ENCODE results near the gene MAD2L2. TPM values are rescaled to one million over a fixed set of nuclear protein-coding genes. Genes with fewer than 3 reads are reported as not detected.

The MAD2L2 gene
- total RNA-seq, 1 donor from 2014 or later, result 28.0 TPM

DNA sequence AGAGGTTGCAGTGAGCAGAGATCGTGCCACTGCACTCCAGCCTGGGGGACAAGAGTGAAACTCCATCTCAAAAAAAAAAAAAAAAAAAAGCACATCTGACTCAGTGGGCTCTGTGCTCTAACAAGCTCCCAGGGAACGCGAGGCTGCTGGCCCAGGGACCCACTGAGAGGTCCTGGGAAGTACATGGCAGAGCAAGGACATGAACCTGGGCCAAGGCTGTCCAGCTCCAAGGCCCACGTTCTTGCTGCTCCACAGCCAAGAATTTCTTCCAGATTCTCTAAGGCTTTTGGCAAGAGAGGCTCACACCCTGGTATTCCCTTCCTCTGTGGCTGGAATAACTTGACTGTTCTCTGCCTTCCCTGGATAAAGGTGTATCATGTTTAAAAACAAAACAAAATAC is 39.6 kb upstream of the MAD2L2 start:
- no peak for DNase-seq (ENCODE audit: low spot score)
- no peaks in the 10 kb centered on the region for H3K4me1 Mint-ChIP-seq (ENCODE audit: unreplicated experiment)

DNA sequence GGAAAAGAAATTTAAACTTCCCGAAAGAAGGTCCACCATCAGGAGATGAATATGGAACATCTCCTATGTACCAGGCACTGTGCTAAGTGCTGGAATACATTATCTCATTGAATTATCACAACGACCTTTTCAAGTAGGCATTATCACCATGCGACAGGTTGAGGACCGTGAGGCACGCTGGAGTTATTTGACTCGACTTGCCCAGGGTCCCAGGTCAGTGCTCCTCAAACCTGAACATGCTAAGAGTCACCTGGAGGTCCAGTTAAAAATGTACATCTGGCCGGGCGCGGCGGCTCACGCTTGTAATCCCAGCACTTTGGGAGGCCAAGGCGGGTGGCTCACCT is 39.1 kb upstream of the MAD2L2 start:
- Mint-ChIP-seq H3K4me1 (ENCODE audit: unreplicated experiment) (no peaks in the 10 kb centered on the region), H3K27me3 (ENCODE audit: unreplicated experiment) (peaks cover 2% of the 10 kb centered on the region), H3K36me3 (ENCODE audit: low read depth, unreplicated experiment) (no peaks in the 10 kb centered on the region), H3K9me3 (ENCODE audit: unreplicated experiment) (no peaks in the 10 kb centered on the region), H3K4me3 (ENCODE audit: unreplicated experiment) (no peak overlapping the region), H3K27ac (ENCODE audit: unreplicated experiment) (no peak overlapping the region)
- DNase-seq (ENCODE audit: low spot score), result no peak
- no peak for TF ChIP-seq CTCF (IDR thresholded peaks at IDR 0.05; ENCODE audit: unreplicated experiment)

More for the DNA sequence above, 39.6 kb upstream of the MAD2L2 start:
- no peaks in the 10 kb centered on the region for H3K9me3 Mint-ChIP-seq (ENCODE audit: unreplicated experiment)
- no peak overlapping the region for H3K27ac Mint-ChIP-seq (ENCODE audit: unreplicated experiment)
- no peaks in the 10 kb centered on the region for H3K36me3 Mint-ChIP-seq (ENCODE audit: low read depth, unreplicated experiment)
- H3K4me3 Mint-ChIP-seq (ENCODE audit: unreplicated experiment), result no peak overlapping the region
- no peak for TF ChIP-seq CTCF (IDR thresholded peaks at IDR 0.05; ENCODE audit: unreplicated experiment)
- no peaks in the 10 kb centered on the region for H3K27me3 Mint-ChIP-seq (ENCODE audit: unreplicated experiment)

DNA sequence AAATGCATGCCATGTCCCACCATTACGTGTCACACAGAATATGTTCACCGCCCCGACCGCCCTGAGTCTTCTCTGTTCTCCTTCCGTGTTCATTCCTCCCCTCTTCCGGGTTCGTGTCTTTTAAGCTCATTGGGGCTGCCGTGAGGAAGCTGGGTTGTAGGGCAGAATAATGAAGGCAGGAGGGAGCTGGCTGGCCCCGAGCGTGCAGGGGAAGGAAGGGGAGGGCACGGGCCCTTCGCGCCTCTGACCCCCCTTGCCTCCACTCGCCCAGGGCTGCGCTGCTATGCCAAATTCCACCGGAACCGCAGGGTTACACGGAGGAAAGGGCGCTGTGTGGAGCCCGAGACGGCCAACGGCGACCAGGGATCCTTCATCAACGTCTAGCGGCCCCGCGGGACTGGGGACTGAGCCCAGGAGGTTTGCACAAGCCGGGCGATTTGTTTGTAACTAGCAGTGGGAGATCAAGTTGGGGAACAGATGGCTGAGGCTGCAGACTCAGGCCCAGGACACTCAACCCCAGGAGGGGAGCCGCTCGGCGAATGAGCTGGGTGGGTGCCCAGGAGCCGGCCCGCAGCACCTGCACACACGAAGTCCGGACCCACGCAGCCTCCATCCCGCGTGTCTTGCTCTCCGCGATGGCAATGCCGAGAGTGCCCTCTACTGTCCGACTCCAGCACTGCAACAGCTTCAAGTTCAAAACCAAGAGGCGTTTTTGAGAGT is 38.5 kb upstream of the MAD2L2 start:
- Mint-ChIP-seq H3K36me3 (ENCODE audit: low read depth, unreplicated experiment) (no peaks in the 10 kb centered on the region), H3K4me1 (ENCODE audit: unreplicated experiment) (no peaks in the 10 kb centered on the region), H3K27me3 (ENCODE audit: unreplicated experiment) (peaks cover 2% of the 10 kb centered on the region), H3K4me3 (ENCODE audit: unreplicated experiment) (no peak overlapping the region), H3K9me3 (ENCODE audit: unreplicated experiment) (no peaks in the 10 kb centered on the region), H3K27ac (ENCODE audit: unreplicated experiment) (no peak overlapping the region)
- peak; percentile 93 for TF ChIP-seq CTCF (IDR thresholded peaks at IDR 0.05; ENCODE audit: unreplicated experiment)
- DNase-seq (ENCODE audit: low spot score), result peak; percentile 71

- DNase-seq (ENCODE audit: low spot score), result no peak
- Mint-ChIP-seq H3K27ac (ENCODE audit: unreplicated experiment) (no peak overlapping the region), H3K36me3 (ENCODE audit: low read depth, unreplicated experiment) (no peaks in the 10 kb centered on the region), H3K9me3 (ENCODE audit: unreplicated experiment) (no peaks in the 10 kb centered on the region), H3K4me1 (ENCODE audit: unreplicated experiment) (no peaks in the 10 kb centered on the region), H3K4me3 (ENCODE audit: unreplicated experiment) (no peak overlapping the region), H3K27me3 (ENCODE audit: unreplicated experiment) (peaks cover 2% of the 10 kb centered on the region)
- no peak for TF ChIP-seq CTCF (IDR thresholded peaks at IDR 0.05; ENCODE audit: unreplicated experiment)
Measured at GRCh38 chr1:11714831-11715575, 34.1 kb upstream of the MAD2L2 start.

DNA sequence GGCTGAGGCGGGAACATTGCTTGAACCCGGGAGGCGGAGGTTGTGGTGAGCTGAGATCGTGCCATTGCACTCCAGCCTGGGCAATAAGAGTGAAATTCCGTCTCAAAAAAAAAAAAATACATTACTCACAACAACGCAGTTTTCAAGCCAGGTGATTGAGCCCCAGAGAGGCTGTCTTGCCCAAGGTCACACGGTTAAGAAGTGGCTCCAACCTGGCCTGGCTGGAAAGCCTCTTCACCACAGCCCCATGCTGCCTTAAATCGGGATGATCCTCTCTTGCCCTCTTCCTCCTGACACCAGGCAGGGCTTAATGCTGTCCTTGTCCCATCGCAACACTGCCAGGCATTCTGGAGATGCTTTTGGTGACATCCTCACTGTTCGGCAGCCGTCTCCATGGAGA is 32.1 kb upstream of the MAD2L2 start:
- H3K4me3 Mint-ChIP-seq (ENCODE audit: unreplicated experiment), result no peak overlapping the region

More for the DNA sequence above, 32.1 kb upstream of the MAD2L2 start:
- no peak for TF ChIP-seq CTCF (IDR thresholded peaks at IDR 0.05; ENCODE audit: unreplicated experiment)
- Mint-ChIP-seq H3K36me3 (ENCODE audit: low read depth, unreplicated experiment) (no peaks in the 10 kb centered on the region), H3K27ac (ENCODE audit: unreplicated experiment) (no peak overlapping the region), H3K27me3 (ENCODE audit: unreplicated experiment) (peaks cover 2% of the 10 kb centered on the region), H3K9me3 (ENCODE audit: unreplicated experiment) (no peaks in the 10 kb centered on the region), H3K4me1 (ENCODE audit: unreplicated experiment) (no peaks in the 10 kb centered on the region)
- no peak for DNase-seq (ENCODE audit: low spot score)
